ENCODE data around the gene KATNB1. TPM values are rescaled to one million over a fixed set of nuclear protein-coding genes. Genes with fewer than 3 reads are reported as not detected.

KATNB1 gene
- total and polyA plus RNA-seq, 2 of the 8 experiments (the other 6 are each of a cell fraction or from before 2014, with no cell fraction given) = 50.2 to 60.4 TPM

DNA sequence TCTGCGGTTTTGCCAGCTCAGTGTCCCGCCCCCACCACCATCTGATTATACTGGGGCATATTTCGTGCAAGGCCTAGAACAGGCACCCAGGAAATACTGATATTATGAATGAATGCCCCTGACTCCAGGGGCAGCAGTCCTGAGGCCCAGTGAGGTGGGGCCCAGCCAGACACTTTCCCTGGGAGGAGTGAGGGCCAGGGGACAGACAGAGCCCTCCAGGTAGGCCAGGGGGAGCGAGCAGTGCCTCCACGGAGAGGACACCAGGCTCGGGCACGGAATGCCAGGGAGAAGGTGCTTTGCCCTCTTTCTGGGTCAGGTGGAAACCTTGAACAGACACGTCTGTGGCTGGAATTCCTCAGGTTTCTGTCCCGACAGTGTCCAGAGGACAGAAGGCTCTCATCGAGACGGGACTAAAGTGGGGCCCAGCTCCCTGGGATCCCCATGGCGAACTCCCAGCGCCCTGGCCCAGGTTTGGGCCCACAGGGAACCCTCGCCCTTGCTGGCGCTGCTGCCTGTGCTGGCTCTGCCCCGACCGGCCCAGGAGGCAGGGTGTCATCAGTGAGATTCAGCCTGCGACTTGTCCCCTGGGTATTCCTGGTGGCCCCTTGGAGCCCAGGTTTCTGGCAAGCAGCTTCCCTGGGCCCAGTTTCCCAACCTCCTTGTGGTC is 4.3 kb downstream of the KATNB1 start (continued):
- TF ChIP-seq, protein P1, sequence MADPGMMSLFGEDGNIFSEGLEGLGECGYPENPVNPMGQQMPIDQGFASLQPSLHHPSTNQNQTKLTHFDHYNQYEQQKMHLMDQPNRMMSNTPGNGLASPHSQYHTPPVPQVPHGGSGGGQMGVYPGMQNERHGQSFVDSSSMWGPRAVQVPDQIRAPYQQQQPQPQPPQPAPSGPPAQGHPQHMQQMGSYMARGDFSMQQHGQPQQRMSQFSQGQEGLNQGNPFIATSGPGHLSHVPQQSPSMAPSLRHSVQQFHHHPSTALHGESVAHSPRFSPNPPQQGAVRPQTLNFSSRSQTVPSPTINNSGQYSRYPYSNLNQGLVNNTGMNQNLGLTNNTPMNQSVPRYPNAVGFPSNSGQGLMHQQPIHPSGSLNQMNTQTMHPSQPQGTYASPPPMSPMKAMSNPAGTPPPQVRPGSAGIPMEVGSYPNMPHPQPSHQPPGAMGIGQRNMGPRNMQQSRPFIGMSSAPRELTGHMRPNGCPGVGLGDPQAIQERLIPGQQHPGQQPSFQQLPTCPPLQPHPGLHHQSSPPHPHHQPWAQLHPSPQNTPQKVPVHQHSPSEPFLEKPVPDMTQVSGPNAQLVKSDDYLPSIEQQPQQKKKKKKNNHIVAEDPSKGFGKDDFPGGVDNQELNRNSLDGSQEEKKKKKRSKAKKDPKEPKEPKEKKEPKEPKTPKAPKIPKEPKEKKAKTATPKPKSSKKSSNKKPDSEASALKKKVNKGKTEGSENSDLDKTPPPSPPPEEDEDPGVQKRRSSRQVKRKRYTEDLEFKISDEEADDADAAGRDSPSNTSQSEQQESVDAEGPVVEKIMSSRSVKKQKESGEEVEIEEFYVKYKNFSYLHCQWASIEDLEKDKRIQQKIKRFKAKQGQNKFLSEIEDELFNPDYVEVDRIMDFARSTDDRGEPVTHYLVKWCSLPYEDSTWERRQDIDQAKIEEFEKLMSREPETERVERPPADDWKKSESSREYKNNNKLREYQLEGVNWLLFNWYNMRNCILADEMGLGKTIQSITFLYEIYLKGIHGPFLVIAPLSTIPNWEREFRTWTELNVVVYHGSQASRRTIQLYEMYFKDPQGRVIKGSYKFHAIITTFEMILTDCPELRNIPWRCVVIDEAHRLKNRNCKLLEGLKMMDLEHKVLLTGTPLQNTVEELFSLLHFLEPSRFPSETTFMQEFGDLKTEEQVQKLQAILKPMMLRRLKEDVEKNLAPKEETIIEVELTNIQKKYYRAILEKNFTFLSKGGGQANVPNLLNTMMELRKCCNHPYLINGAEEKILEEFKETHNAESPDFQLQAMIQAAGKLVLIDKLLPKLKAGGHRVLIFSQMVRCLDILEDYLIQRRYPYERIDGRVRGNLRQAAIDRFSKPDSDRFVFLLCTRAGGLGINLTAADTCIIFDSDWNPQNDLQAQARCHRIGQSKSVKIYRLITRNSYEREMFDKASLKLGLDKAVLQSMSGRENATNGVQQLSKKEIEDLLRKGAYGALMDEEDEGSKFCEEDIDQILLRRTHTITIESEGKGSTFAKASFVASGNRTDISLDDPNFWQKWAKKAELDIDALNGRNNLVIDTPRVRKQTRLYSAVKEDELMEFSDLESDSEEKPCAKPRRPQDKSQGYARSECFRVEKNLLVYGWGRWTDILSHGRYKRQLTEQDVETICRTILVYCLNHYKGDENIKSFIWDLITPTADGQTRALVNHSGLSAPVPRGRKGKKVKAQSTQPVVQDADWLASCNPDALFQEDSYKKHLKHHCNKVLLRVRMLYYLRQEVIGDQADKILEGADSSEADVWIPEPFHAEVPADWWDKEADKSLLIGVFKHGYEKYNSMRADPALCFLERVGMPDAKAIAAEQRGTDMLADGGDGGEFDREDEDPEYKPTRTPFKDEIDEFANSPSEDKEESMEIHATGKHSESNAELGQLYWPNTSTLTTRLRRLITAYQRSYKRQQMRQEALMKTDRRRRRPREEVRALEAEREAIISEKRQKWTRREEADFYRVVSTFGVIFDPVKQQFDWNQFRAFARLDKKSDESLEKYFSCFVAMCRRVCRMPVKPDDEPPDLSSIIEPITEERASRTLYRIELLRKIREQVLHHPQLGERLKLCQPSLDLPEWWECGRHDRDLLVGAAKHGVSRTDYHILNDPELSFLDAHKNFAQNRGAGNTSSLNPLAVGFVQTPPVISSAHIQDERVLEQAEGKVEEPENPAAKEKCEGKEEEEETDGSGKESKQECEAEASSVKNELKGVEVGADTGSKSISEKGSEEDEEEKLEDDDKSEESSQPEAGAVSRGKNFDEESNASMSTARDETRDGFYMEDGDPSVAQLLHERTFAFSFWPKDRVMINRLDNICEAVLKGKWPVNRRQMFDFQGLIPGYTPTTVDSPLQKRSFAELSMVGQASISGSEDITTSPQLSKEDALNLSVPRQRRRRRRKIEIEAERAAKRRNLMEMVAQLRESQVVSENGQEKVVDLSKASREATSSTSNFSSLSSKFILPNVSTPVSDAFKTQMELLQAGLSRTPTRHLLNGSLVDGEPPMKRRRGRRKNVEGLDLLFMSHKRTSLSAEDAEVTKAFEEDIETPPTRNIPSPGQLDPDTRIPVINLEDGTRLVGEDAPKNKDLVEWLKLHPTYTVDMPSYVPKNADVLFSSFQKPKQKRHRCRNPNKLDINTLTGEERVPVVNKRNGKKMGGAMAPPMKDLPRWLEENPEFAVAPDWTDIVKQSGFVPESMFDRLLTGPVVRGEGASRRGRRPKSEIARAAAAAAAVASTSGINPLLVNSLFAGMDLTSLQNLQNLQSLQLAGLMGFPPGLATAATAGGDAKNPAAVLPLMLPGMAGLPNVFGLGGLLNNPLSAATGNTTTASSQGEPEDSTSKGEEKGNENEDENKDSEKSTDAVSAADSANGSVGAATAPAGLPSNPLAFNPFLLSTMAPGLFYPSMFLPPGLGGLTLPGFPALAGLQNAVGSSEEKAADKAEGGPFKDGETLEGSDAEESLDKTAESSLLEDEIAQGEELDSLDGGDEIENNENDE (IDR thresholded peaks at IDR 0.05; ENCODE audit: insufficient replicate concordance, low read length) = no peak

Data from H1 (cell line).